Measurements from ENCODE around the gene BABAM2. TPM values are rescaled to one million over a fixed set of nuclear protein-coding genes. Genes with fewer than 3 reads are reported as not detected.
A peak's percentile ranks its signal among the peaks of the same experiment; 100 is the strongest.

The BABAM2 gene
- total and polyA plus RNA-seq, 2 experiments from 2014 or later: 28.8 to 43.6 TPM

DNA sequence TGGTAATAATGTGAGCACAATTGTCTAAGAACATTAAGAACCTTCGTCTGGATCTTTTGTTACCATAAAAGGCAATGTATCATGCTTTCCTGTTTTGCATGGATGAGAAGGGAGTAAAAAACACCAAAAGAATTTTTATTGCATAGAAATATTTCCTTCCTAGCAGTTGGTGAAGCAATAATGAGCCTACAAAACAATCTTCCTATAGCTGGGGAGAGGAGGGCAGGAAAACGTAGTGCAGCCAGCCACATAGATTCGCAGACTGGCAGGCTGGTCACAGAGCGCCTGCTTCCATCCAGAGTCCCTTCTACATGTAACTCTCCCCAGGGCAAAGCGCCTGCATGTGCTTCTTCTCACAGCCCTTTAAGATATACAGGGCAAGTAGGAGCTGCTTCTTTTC is 190.4 kb downstream of the BABAM2 start:
- H3K79me2 ChIP-seq: no peaks in the 10 kb centered on the region
- peak overlapping the region; percentile 91 for H3K27ac ChIP-seq
- H3K36me3 ChIP-seq (replicated peaks; ENCODE audit: insufficient read depth, low read depth): no peaks in the 10 kb centered on the region
- H3K4me2 ChIP-seq: peak overlapping the region; percentile 29
- no peak overlapping the region for H3K4me3 ChIP-seq
- no peaks in the 10 kb centered on the region for H3K9me3 ChIP-seq (ENCODE audit: low read depth)
- no peaks in the 10 kb centered on the region for H4K20me1 ChIP-seq (ENCODE audit: insufficient read depth, poor library complexity, severe bottlenecking)
- peak; percentile 60 for DNase-seq (ENCODE audit: low spot score)
- TF ChIP-seq, protein P1, sequence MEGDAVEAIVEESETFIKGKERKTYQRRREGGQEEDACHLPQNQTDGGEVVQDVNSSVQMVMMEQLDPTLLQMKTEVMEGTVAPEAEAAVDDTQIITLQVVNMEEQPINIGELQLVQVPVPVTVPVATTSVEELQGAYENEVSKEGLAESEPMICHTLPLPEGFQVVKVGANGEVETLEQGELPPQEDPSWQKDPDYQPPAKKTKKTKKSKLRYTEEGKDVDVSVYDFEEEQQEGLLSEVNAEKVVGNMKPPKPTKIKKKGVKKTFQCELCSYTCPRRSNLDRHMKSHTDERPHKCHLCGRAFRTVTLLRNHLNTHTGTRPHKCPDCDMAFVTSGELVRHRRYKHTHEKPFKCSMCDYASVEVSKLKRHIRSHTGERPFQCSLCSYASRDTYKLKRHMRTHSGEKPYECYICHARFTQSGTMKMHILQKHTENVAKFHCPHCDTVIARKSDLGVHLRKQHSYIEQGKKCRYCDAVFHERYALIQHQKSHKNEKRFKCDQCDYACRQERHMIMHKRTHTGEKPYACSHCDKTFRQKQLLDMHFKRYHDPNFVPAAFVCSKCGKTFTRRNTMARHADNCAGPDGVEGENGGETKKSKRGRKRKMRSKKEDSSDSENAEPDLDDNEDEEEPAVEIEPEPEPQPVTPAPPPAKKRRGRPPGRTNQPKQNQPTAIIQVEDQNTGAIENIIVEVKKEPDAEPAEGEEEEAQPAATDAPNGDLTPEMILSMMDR (IDR thresholded peaks at IDR 0.05; ENCODE audit: poor library complexity): no peak
- TF ChIP-seq EZH2phosphoT487 (IDR thresholded peaks at IDR 0.05; ENCODE audit: low read depth, severe bottlenecking, unreplicated experiment) (no peak), EZH2 (IDR thresholded peaks at IDR 0.05; ENCODE audit: borderline replicate concordance) (no peak)
- peaks cover 29% of the 10 kb centered on the region for H3K4me1 ChIP-seq (ENCODE audit: insufficient read depth)
- no peaks in the 10 kb centered on the region for H3K27me3 ChIP-seq
- no peaks in the 10 kb centered on the region for H3K9me2 ChIP-seq (replicated peaks; ENCODE audit: insufficient read depth)
- WGBS (ENCODE audit: low lambda C conversion rate, missing lambda C conversion rate): 43% methylated on average over 5 of the region's 5 CpGs
- no peak overlapping the region for H2AFZ ChIP-seq

DNA sequence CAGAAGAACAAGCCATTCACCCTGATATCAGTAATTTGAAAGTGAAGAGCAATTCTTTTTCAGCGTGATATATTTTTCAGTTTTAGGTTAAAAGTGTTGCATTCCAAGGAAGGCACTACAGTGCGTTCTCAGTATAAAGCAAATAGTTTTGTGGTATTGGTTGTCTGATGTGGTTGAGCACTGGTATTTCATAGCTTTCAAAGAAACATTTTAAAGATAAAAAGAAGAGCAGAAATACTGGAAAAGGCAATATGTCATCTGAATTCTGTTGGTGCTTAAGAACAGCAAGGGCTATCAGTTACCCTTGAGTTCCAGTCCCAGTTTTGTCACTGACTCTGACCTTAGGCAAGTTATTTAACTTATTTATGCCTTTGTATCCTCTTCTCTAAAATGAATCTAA is 191.6 kb downstream of the BABAM2 start:
- 54% methylated on average over 2 of the region's 2 CpGs for WGBS (ENCODE audit: low lambda C conversion rate, missing lambda C conversion rate)
- H3K36me3 ChIP-seq (replicated peaks; ENCODE audit: insufficient read depth, low read depth): no peaks in the 10 kb centered on the region
- TF ChIP-seq EZH2phosphoT487 (IDR thresholded peaks at IDR 0.05; ENCODE audit: low read depth, severe bottlenecking, unreplicated experiment): no peak
- no peak for TF ChIP-seq EZH2 (IDR thresholded peaks at IDR 0.05; ENCODE audit: borderline replicate concordance)
- TF ChIP-seq, protein P1 (IDR thresholded peaks at IDR 0.05; ENCODE audit: poor library complexity): no peak
- no peaks in the 10 kb centered on the region for H3K27me3 ChIP-seq
- no peak overlapping the region for H3K4me3 ChIP-seq
- peaks cover 29% of the 10 kb centered on the region for H3K4me1 ChIP-seq (ENCODE audit: insufficient read depth)
- no peaks in the 10 kb centered on the region for H3K79me2 ChIP-seq
- no peaks in the 10 kb centered on the region for H3K9me3 ChIP-seq (ENCODE audit: low read depth)
- H2AFZ ChIP-seq: no peak overlapping the region
- no peaks in the 10 kb centered on the region for H4K20me1 ChIP-seq (ENCODE audit: insufficient read depth, poor library complexity, severe bottlenecking)
- peak overlapping the region; percentile 91 for H3K27ac ChIP-seq
- no peak for DNase-seq (ENCODE audit: low spot score)
- no peaks in the 10 kb centered on the region for H3K9me2 ChIP-seq (replicated peaks; ENCODE audit: insufficient read depth)
- H3K4me2 ChIP-seq: no peak overlapping the region

DNA sequence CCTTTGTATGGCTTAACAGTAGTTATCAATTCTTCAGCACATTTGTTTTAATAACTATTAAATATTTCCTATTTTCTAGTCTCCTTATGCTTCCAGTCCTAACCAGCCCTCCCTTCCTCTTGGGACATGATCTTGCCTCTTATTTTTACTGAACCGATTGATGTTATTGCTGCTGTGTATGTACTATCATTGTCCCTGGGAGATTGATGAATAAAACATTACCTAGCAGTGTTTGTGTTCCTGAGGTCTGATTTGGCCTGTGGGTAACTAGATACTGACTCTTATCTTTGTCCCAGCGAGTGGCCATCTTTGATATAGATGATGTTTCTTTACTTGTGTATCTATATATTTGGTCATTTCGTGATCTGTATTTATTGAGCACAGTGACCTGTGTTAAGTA is 192.9 kb downstream of the BABAM2 start:
- H3K9me2 ChIP-seq (replicated peaks; ENCODE audit: insufficient read depth): no peaks in the 10 kb centered on the region
- no peak overlapping the region for H3K27ac ChIP-seq
- DNase-seq (ENCODE audit: low spot score): no peak
- no peak overlapping the region for H3K4me2 ChIP-seq
- H3K36me3 ChIP-seq (replicated peaks; ENCODE audit: insufficient read depth, low read depth): no peaks in the 10 kb centered on the region
- no peaks in the 10 kb centered on the region for H3K27me3 ChIP-seq
- no peaks in the 10 kb centered on the region for H3K9me3 ChIP-seq (ENCODE audit: low read depth)
- TF ChIP-seq, protein P1 (IDR thresholded peaks at IDR 0.05; ENCODE audit: poor library complexity): no peak
- no peak for TF ChIP-seq EZH2phosphoT487 (IDR thresholded peaks at IDR 0.05; ENCODE audit: low read depth, severe bottlenecking, unreplicated experiment)
- TF ChIP-seq EZH2 (IDR thresholded peaks at IDR 0.05; ENCODE audit: borderline replicate concordance): no peak
- H3K4me3 ChIP-seq: no peak overlapping the region
- H2AFZ ChIP-seq: no peak overlapping the region
- WGBS (ENCODE audit: low lambda C conversion rate, missing lambda C conversion rate): 99% methylated on average over 3 of the region's 3 CpGs
- no peaks in the 10 kb centered on the region for H4K20me1 ChIP-seq (ENCODE audit: insufficient read depth, poor library complexity, severe bottlenecking)
- H3K4me1 ChIP-seq (ENCODE audit: insufficient read depth): peaks cover 29% of the 10 kb centered on the region
- H3K79me2 ChIP-seq: no peaks in the 10 kb centered on the region

DNA sequence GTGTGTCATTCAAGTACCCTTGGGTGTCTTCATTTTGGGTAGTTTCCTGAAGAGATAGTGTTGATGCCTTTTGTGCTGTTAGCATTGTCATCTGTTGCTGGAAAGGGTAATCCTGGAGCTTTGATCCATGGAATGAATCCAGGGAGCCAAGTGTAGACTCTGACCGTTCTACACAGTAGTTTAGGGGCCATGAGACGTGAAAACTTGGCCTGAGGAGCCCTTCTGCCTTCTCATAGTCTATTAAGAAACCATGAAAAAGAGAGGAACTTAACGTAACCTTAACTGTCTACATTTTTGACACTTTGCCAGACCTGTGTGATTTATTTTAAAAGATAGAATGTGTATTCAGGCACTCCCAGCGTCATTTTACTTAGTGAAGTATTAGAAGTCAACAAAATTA is 194.0 kb downstream of the BABAM2 start:
- no peaks in the 10 kb centered on the region for H3K27me3 ChIP-seq
- H3K27ac ChIP-seq: peak overlapping the region; percentile 5
- 57% methylated on average over 4 of the region's 4 CpGs for WGBS (ENCODE audit: low lambda C conversion rate, missing lambda C conversion rate)
- H3K36me3 ChIP-seq (replicated peaks; ENCODE audit: insufficient read depth, low read depth): no peaks in the 10 kb centered on the region
- peaks cover 35% of the 10 kb centered on the region for H3K4me1 ChIP-seq (ENCODE audit: insufficient read depth)
- no peaks in the 10 kb centered on the region for H3K9me3 ChIP-seq (ENCODE audit: low read depth)
- H3K79me2 ChIP-seq: no peaks in the 10 kb centered on the region
- no peaks in the 10 kb centered on the region for H3K9me2 ChIP-seq (replicated peaks; ENCODE audit: insufficient read depth)
- DNase-seq (ENCODE audit: low spot score): peak; percentile 25
- H4K20me1 ChIP-seq (ENCODE audit: insufficient read depth, poor library complexity, severe bottlenecking): no peaks in the 10 kb centered on the region
- no peak for TF ChIP-seq EZH2 (IDR thresholded peaks at IDR 0.05; ENCODE audit: borderline replicate concordance)
- TF ChIP-seq, protein P1 (IDR thresholded peaks at IDR 0.05; ENCODE audit: poor library complexity): no peak
- TF ChIP-seq EZH2phosphoT487 (IDR thresholded peaks at IDR 0.05; ENCODE audit: low read depth, severe bottlenecking, unreplicated experiment): no peak
- H2AFZ ChIP-seq: no peak overlapping the region
- H3K4me3 ChIP-seq: no peak overlapping the region
- no peak overlapping the region for H3K4me2 ChIP-seq

Measured in hepatocyte (in vitro differentiated cells).